ENCODE data around the gene ARHGAP42. TPM values are rescaled to one million over a fixed set of nuclear protein-coding genes. Genes with fewer than 3 reads are reported as not detected.

ARHGAP42 gene
- total and polyA plus RNA-seq, 12 donors = 2.5 to 25.0 (median 11.5) TPM

- Histone ChIP-seq H3K27me3 (no peaks in the 10 kb centered on the region), H3K36me3 (replicated peaks in 1 of 2) (no peaks in the 10 kb centered on the region), H3K4me3 (no peak overlapping the region), H3K27ac (no peak overlapping the region), H3K4me1 (replicated peaks in 1 of 2) (no peaks in the 10 kb centered on the region), H3K9me3 (replicated peaks in 1 of 3) (no peaks in the 10 kb centered on the region)
- intact Hi-C loops (cut with DNase I) = no loop called here
- no peak for DNase-seq
- 67 to 75% (median 71%) methylated on average over 2 of the region's 2 CpGs for WGBS, 4 donors
- TF ChIP-seq CTCF (IDR thresholded peaks at IDR 0.05) (no peak), POLR2A (IDR thresholded peaks at IDR 0.05) (no peak)
Measured at GRCh38 chr11:100793525-100793924, 106.4 kb downstream of the ARHGAP42 start.

- H3K9me3 ChIP-seq (replicated peaks in 1 of 3) = no peaks in the 10 kb centered on the region
- no peak overlapping the region for H3K27ac ChIP-seq
- no peaks in the 10 kb centered on the region for H3K27me3 ChIP-seq
- 82 to 92% (median 87%) methylated on average over 2 of the region's 2 CpGs for WGBS, 4 donors
- no peaks in the 10 kb centered on the region for H3K36me3 ChIP-seq (replicated peaks in 1 of 2)
- no peaks in the 10 kb centered on the region for H3K4me1 ChIP-seq (replicated peaks in 1 of 2)
- intact Hi-C loops (cut with DNase I) = no loop called here
- H3K4me3 ChIP-seq = no peak overlapping the region
- no peak for DNase-seq
- no peak for TF ChIP-seq CTCF (IDR thresholded peaks at IDR 0.05)
- no peak for TF ChIP-seq POLR2A (IDR thresholded peaks at IDR 0.05)
Measured at GRCh38 chr11:100794446-100794845, 107.4 kb downstream of the ARHGAP42 start.

- Histone ChIP-seq H3K4me3 (no peak overlapping the region), H3K27ac (no peak overlapping the region), H3K9me3 (replicated peaks in 1 of 3) (no peaks in the 10 kb centered on the region), H3K27me3 (no peaks in the 10 kb centered on the region), H3K36me3 (replicated peaks in 1 of 2) (no peaks in the 10 kb centered on the region), H3K4me1 (replicated peaks in 1 of 2) (no peaks in the 10 kb centered on the region)
- 88 to 90% (median 88%) methylated on average over 3 of the region's 3 CpGs for WGBS, 4 donors
- TF ChIP-seq POLR2A (IDR thresholded peaks at IDR 0.05) (no peak), CTCF (IDR thresholded peaks at IDR 0.05) (no peak)
- intact Hi-C loops (cut with DNase I) = no loop called here
- DNase-seq = no peak
Measured at GRCh38 chr11:100799445-100799844, 112.4 kb downstream of the ARHGAP42 start.

GRCh38 chr11:100800202-100800601, 113.1 kb downstream of the ARHGAP42 start:
- intact Hi-C loops (cut with DNase I) = no loop called here
- Histone ChIP-seq H3K4me3 (no peak overlapping the region), H3K27ac (no peak overlapping the region), H3K4me1 (replicated peaks in 1 of 2) (no peaks in the 10 kb centered on the region), H3K9me3 (replicated peaks in 1 of 3) (no peaks in the 10 kb centered on the region), H3K36me3 (replicated peaks in 1 of 2) (no peaks in the 10 kb centered on the region), H3K27me3 (no peaks in the 10 kb centered on the region)
- TF ChIP-seq CTCF (IDR thresholded peaks at IDR 0.05) (no peak), POLR2A (IDR thresholded peaks at IDR 0.05) (no peak)
- no peak for DNase-seq
- 77 to 90% (median 83%) methylated on average over 2 of the region's 2 CpGs for WGBS, 4 donors

Measured in adrenal gland (tissue), 12 donors.